ENCODE results near the gene ITPR2.
"Not testable (repeated sequence)": the region's sequence is repeated elsewhere in the genome, so short reads cannot be mapped to it uniquely, and the experiment has no call there.

ITPR2 gene

GRCh38 chr12:26744042-26744626 lies 88.9 kb downstream of the ITPR2 start:
- no peak for DNase-seq (ENCODE audit: low read depth, low spot score)
- H3K4me3 ChIP-seq (ENCODE audit: low read length), result no peak overlapping the region

- no peak for DNase-seq (ENCODE audit: low read depth, low spot score)
- H3K4me3 ChIP-seq (ENCODE audit: low read length), result no peak overlapping the region
Observed at GRCh38 chr12:26741584-26742227, 91.3 kb downstream of the ITPR2 start.

GRCh38 chr12:26740991-26741390 lies 92.0 kb downstream of the ITPR2 start:
- H3K4me3 ChIP-seq (ENCODE audit: low read length), result no peak overlapping the region
- no peak for DNase-seq (ENCODE audit: low read depth, low spot score)

GRCh38 chr12:26740348-26740747 lies 92.6 kb downstream of the ITPR2 start:
- no peak for DNase-seq (ENCODE audit: low read depth, low spot score)
- H3K4me3 ChIP-seq (ENCODE audit: low read length), result no peak overlapping the region

- DNase-seq (ENCODE audit: low read depth, low spot score), result no peak
- H3K4me3 ChIP-seq (ENCODE audit: low read length), result no peak overlapping the region
Observed at GRCh38 chr12:26737487-26738030, 95.4 kb downstream of the ITPR2 start.

- DNase-seq (ENCODE audit: low read depth, low spot score), result no peak
Observed at GRCh38 chr12:26736563-26737486, 96.2 kb downstream of the ITPR2 start.

GRCh38 chr12:26735249-26735639 lies 97.8 kb downstream of the ITPR2 start:
- DNase-seq (ENCODE audit: low read depth, low spot score), result no peak
- no peak overlapping the region for H3K4me3 ChIP-seq (ENCODE audit: low read length)

More at GRCh38 chr12:26736563-26737486, 96.2 kb downstream of the ITPR2 start:
- no peak overlapping the region for H3K4me3 ChIP-seq (ENCODE audit: low read length)

- DNase-seq (ENCODE audit: low read depth, low spot score), result no peak
- no peak overlapping the region for H3K4me3 ChIP-seq (ENCODE audit: low read length)
Observed at GRCh38 chr12:26734510-26735248, 98.3 kb downstream of the ITPR2 start.

- H3K4me3 ChIP-seq (ENCODE audit: low read length), result no peak overlapping the region
Observed at GRCh38 chr12:26732005-26732908, 100.7 kb downstream of the ITPR2 start.

GRCh38 chr12:26730481-26731350 lies 102.3 kb downstream of the ITPR2 start:
- no peak overlapping the region for H3K4me3 ChIP-seq (ENCODE audit: low read length)
- DNase-seq (ENCODE audit: low read depth, low spot score), result no peak

More at GRCh38 chr12:26732005-26732908, 100.7 kb downstream of the ITPR2 start:
- no peak for DNase-seq (ENCODE audit: low read depth, low spot score)

- not testable (repeated sequence) for DNase-seq (ENCODE audit: low read depth, low spot score); H3K4me3 ChIP-seq (ENCODE audit: low read length)
Observed at GRCh38 chr12:26729137-26729671, 103.8 kb downstream of the ITPR2 start.

GRCh38 chr12:26728205-26729050 lies 104.6 kb downstream of the ITPR2 start:
- H3K4me3 ChIP-seq (ENCODE audit: low read length), result no peak overlapping the region
- no peak for DNase-seq (ENCODE audit: low read depth, low spot score)

GRCh38 chr12:26727482-26728204 lies 105.4 kb downstream of the ITPR2 start:
- H3K4me3 ChIP-seq (ENCODE audit: low read length), result no peak overlapping the region

GRCh38 chr12:26726956-26727355 lies 106.0 kb downstream of the ITPR2 start:
- no peak for DNase-seq (ENCODE audit: low read depth, low spot score)
- no peak overlapping the region for H3K4me3 ChIP-seq (ENCODE audit: low read length)

More at GRCh38 chr12:26727482-26728204, 105.4 kb downstream of the ITPR2 start:
- no peak for DNase-seq (ENCODE audit: low read depth, low spot score)

- DNase-seq (ENCODE audit: low read depth, low spot score), result no peak
Observed at GRCh38 chr12:26725276-26725916, 107.6 kb downstream of the ITPR2 start.

More at GRCh38 chr12:26725276-26725916, 107.6 kb downstream of the ITPR2 start:
- H3K4me3 ChIP-seq (ENCODE audit: low read length), result no peak overlapping the region

Measured in Jurkat, Clone E6-1 (cell line).